ENCODE results near the gene GCNT3.

The GCNT3 gene

DNA sequence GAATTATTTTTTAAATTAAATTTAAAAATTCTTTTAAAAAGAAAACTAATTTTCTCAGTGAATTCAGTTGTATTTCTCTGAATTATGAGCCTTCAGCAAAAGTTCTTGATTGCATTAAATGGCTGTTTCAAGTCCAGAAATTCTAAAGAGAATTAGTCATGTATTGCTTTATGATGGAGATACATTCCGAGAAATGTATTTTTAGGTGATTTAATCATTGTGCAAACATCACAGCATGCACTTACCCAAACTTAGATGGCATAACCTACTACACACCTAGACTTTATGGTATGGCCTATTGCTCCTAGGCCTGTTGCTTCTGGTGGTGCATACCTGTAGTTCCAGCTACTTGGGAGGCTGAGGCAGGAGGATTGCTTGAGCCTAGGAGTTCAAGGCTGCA, 44.3 kb upstream of the GCNT3 start:
- Histone ChIP-seq H3K36me3 (ENCODE audit: control insufficient read depth, low read length) (no peaks in the 10 kb centered on the region), H3F3A (ENCODE audit: control insufficient read depth, insufficient read depth) (no peaks in the 10 kb centered on the region), H3K9me2 (replicated peaks; ENCODE audit: control insufficient read depth, low read length) (no peaks in the 10 kb centered on the region), H4K20me1 (ENCODE audit: control insufficient read depth, insufficient read depth, low read depth, low read length) (no peaks in the 10 kb centered on the region), H3K9me3 (ENCODE audit: control insufficient read depth, insufficient read depth, low read length) (no peaks in the 10 kb centered on the region), H3K79me2 (ENCODE audit: control insufficient read depth, low read length) (no peaks in the 10 kb centered on the region), H3K4me3 (ENCODE audit: low read length) (no peak overlapping the region), H3K27me3 (ENCODE audit: control insufficient read depth, low read length) (peaks cover 3% of the 10 kb centered on the region; the same call in 1 of the 2 replicates), H3K27ac (ENCODE audit: low read depth, low read length) (no peak overlapping the region), H3K4me1 (ENCODE audit: control insufficient read depth, low read length) (no peaks in the 10 kb centered on the region), H3K4me2 (ENCODE audit: low read length) (no peak overlapping the region)
- TF ChIP-seq EZH2phosphoT487 (IDR thresholded peaks at IDR 0.05; ENCODE audit: borderline replicate concordance, low read length): no peak
- TF ChIP-seq, protein P1, sequence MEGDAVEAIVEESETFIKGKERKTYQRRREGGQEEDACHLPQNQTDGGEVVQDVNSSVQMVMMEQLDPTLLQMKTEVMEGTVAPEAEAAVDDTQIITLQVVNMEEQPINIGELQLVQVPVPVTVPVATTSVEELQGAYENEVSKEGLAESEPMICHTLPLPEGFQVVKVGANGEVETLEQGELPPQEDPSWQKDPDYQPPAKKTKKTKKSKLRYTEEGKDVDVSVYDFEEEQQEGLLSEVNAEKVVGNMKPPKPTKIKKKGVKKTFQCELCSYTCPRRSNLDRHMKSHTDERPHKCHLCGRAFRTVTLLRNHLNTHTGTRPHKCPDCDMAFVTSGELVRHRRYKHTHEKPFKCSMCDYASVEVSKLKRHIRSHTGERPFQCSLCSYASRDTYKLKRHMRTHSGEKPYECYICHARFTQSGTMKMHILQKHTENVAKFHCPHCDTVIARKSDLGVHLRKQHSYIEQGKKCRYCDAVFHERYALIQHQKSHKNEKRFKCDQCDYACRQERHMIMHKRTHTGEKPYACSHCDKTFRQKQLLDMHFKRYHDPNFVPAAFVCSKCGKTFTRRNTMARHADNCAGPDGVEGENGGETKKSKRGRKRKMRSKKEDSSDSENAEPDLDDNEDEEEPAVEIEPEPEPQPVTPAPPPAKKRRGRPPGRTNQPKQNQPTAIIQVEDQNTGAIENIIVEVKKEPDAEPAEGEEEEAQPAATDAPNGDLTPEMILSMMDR (IDR thresholded peaks at IDR 0.05; ENCODE audit: low read depth, low read length, poor library complexity, severe bottlenecking): no peak

GRCh38 chr15:59569477-59569876, 42.1 kb upstream of the GCNT3 start:
- no peaks in the 10 kb centered on the region for H3K9me2 ChIP-seq (replicated peaks; ENCODE audit: control insufficient read depth, low read length)
- H3K4me2 ChIP-seq (ENCODE audit: low read length): no peak overlapping the region
- no peaks in the 10 kb centered on the region for H3K9me3 ChIP-seq (ENCODE audit: control insufficient read depth, insufficient read depth, low read length)
- H3F3A ChIP-seq (ENCODE audit: control insufficient read depth, insufficient read depth): no peaks in the 10 kb centered on the region
- H3K36me3 ChIP-seq (ENCODE audit: control insufficient read depth, low read length): no peaks in the 10 kb centered on the region
- H3K4me1 ChIP-seq (ENCODE audit: control insufficient read depth, low read length): no peaks in the 10 kb centered on the region
- H3K79me2 ChIP-seq (ENCODE audit: control insufficient read depth, low read length): no peaks in the 10 kb centered on the region
- H4K20me1 ChIP-seq (ENCODE audit: control insufficient read depth, insufficient read depth, low read depth, low read length): no peaks in the 10 kb centered on the region
- H3K27ac ChIP-seq (ENCODE audit: low read depth, low read length): no peak overlapping the region
- no peaks in the 10 kb centered on the region for H3K27me3 ChIP-seq (ENCODE audit: control insufficient read depth, low read length)
- TF ChIP-seq EZH2phosphoT487 (IDR thresholded peaks at IDR 0.05; ENCODE audit: borderline replicate concordance, low read length): no peak
- TF ChIP-seq, protein P1 (IDR thresholded peaks at IDR 0.05; ENCODE audit: low read depth, low read length, poor library complexity, severe bottlenecking): no peak
- no peak overlapping the region for H3K4me3 ChIP-seq (ENCODE audit: low read length)

DNA sequence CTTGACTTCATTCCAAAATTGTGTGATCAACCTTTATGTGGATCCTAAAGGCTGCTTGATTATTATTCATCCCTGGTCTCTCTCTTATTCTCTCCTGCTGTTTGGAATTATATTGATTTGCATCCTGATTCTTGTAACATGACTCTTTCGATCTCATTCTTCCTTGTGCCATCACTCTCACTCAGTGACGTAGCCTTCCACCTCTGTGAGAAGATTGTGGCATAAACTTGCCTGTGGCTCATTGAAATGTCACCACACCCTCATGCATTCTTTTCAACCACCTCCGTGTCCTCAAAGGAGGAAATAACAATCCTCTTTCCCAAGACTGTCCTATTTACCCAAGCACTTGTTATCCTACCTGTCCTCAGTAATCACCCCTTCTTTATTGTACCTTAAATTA, 41.3 kb upstream of the GCNT3 start:
- Histone ChIP-seq H3K4me1 (ENCODE audit: control insufficient read depth, low read length) (no peaks in the 10 kb centered on the region), H3K9me2 (replicated peaks; ENCODE audit: control insufficient read depth, low read length) (no peaks in the 10 kb centered on the region), H3K79me2 (ENCODE audit: control insufficient read depth, low read length) (no peaks in the 10 kb centered on the region), H3K4me2 (ENCODE audit: low read length) (no peak overlapping the region), H3K27ac (ENCODE audit: low read depth, low read length) (no peak overlapping the region), H4K20me1 (ENCODE audit: control insufficient read depth, insufficient read depth, low read depth, low read length) (no peaks in the 10 kb centered on the region), H3K27me3 (ENCODE audit: control insufficient read depth, low read length) (no peaks in the 10 kb centered on the region), H3K36me3 (ENCODE audit: control insufficient read depth, low read length) (no peaks in the 10 kb centered on the region), H3F3A (ENCODE audit: control insufficient read depth, insufficient read depth) (no peaks in the 10 kb centered on the region), H3K4me3 (ENCODE audit: low read length) (no peak overlapping the region), H3K9me3 (ENCODE audit: control insufficient read depth, insufficient read depth, low read length) (no peaks in the 10 kb centered on the region)
- TF ChIP-seq, protein P1 (IDR thresholded peaks at IDR 0.05; ENCODE audit: low read depth, low read length, poor library complexity, severe bottlenecking): no peak
- no peak for TF ChIP-seq EZH2phosphoT487 (IDR thresholded peaks at IDR 0.05; ENCODE audit: borderline replicate concordance, low read length)

GRCh38 chr15:59571606-59572005, 40.0 kb upstream of the GCNT3 start:
- no peak overlapping the region for H3K4me2 ChIP-seq (ENCODE audit: low read length)
- no peaks in the 10 kb centered on the region for H3K36me3 ChIP-seq (ENCODE audit: control insufficient read depth, low read length)
- no peaks in the 10 kb centered on the region for H3F3A ChIP-seq (ENCODE audit: control insufficient read depth, insufficient read depth)
- no peak overlapping the region for H3K27ac ChIP-seq (ENCODE audit: low read depth, low read length)
- H3K4me1 ChIP-seq (ENCODE audit: control insufficient read depth, low read length): no peaks in the 10 kb centered on the region
- TF ChIP-seq, protein P1 (IDR thresholded peaks at IDR 0.05; ENCODE audit: low read depth, low read length, poor library complexity, severe bottlenecking): no peak
- TF ChIP-seq EZH2phosphoT487 (IDR thresholded peaks at IDR 0.05; ENCODE audit: borderline replicate concordance, low read length): no peak
- H3K9me3 ChIP-seq (ENCODE audit: control insufficient read depth, insufficient read depth, low read length): no peaks in the 10 kb centered on the region
- no peaks in the 10 kb centered on the region for H3K79me2 ChIP-seq (ENCODE audit: control insufficient read depth, low read length)
- H3K9me2 ChIP-seq (replicated peaks; ENCODE audit: control insufficient read depth, low read length): no peaks in the 10 kb centered on the region
- no peak overlapping the region for H3K4me3 ChIP-seq (ENCODE audit: low read length)
- H4K20me1 ChIP-seq (ENCODE audit: control insufficient read depth, insufficient read depth, low read depth, low read length): no peaks in the 10 kb centered on the region
- no peaks in the 10 kb centered on the region for H3K27me3 ChIP-seq (ENCODE audit: control insufficient read depth, low read length)
